Brain microvascular endothelial cell (primary cell): ENCODE measurements around the gene ICE2.

ENCODE experiments used
- DNase-seq: peaks from one replicate; pipeline ENCODE4 v3.0.0-alpha.2; 2020
- H3K27ac ChIP-seq: fragments of 250-450 bp; sonication (Bioruptor Pico); 2 replicates; pipeline ENCODE4 v1.5.1; 2020; ENCODE audit warnings: mild to moderate bottlenecking, moderate library complexity
- H3K27me3 ChIP-seq: fragments of 250-450 bp; sonication (Bioruptor Pico); replicated peaks from 2 replicates; pipeline ENCODE4 v1.5.1; 2020; ENCODE audit warnings: mild to moderate bottlenecking
- H3K36me3 ChIP-seq: fragments of 250-450 bp; sonication (Bioruptor Pico); replicated peaks from 2 replicates; pipeline ENCODE4 v1.5.1; 2020; ENCODE audit warnings: mild to moderate bottlenecking
- H3K4me3 ChIP-seq: 2 replicates; pipeline ENCODE4 v1.5.1; 2011; ENCODE audit warnings: low read depth, mild to moderate bottlenecking, control low read depth, low read length, moderate library complexity
- in situ Hi-C: cut with HindIII; loops from 2 replicates; pipeline ENCODE4 v1.10.0; 2017; ENCODE audit warnings: low sequenced_read_pairs, low pct_ligation_motif_present
- TF ChIP-seq, protein P1 (sequence below): IDR thresholded peaks from 2 replicates; pipeline ENCODE4 v1.5.1; 2011; ENCODE audit warnings: low read depth, mild to moderate bottlenecking, moderate library complexity, low read length, control low read depth, inconsistent platforms; ENCODE audit errors: missing control alignments

Gene ICE2

DNA sequence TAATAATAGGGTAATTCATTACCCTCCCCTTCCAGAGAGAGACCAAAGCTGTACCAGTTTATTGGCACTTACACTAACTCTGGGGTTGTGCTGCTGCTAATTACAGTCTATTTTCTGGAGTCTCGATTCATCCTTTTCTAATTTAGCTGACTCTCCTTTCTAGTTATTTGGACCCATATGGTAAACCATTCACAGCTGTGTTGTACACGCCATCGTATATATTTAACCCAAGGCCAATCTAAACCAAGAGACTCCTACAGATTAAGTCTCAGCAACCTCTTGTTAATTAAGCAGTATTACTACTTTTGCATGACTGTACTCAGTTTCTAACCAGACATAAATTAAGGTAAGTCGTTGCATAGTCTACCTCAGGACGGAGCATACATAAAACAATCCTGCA, 103.6 kb downstream of the ICE2 start:
- no peak for DNase-seq
- in situ Hi-C loops, result no loop called here
- Histone ChIP-seq H3K4me3 (no peak overlapping the region), H3K36me3 (peaks cover 87% of the 10 kb centered on the region), H3K27ac (peak overlapping the region; percentile 93), H3K27me3 (no peaks in the 10 kb centered on the region)
- TF ChIP-seq, protein P1, sequence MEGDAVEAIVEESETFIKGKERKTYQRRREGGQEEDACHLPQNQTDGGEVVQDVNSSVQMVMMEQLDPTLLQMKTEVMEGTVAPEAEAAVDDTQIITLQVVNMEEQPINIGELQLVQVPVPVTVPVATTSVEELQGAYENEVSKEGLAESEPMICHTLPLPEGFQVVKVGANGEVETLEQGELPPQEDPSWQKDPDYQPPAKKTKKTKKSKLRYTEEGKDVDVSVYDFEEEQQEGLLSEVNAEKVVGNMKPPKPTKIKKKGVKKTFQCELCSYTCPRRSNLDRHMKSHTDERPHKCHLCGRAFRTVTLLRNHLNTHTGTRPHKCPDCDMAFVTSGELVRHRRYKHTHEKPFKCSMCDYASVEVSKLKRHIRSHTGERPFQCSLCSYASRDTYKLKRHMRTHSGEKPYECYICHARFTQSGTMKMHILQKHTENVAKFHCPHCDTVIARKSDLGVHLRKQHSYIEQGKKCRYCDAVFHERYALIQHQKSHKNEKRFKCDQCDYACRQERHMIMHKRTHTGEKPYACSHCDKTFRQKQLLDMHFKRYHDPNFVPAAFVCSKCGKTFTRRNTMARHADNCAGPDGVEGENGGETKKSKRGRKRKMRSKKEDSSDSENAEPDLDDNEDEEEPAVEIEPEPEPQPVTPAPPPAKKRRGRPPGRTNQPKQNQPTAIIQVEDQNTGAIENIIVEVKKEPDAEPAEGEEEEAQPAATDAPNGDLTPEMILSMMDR, result no peak

DNA sequence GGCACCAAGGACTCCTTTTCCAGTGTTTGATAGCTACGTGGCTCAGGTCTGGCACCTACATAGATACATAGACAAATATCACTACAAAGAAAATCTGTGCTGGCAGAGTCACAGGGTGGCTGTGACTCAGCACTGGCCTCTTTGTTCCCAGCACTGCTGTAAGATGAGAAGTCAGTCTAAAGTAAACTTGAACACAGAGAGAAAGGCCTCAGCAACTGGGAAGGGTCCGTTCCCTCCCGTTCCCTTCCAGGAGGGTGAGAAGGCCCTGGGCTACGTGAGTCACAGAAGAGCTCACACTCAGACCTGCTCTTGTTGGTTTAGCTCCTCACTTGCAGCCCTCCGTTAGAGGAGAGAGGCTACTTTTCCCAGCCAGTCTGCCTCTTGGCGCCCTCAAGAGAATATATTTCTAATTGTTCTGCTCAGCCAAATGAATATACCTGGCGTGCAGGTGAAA, 104.3 kb downstream of the ICE2 start:
- peak; percentile 96 for DNase-seq
- Histone ChIP-seq H3K36me3 (peaks cover 90% of the 10 kb centered on the region), H3K27me3 (no peaks in the 10 kb centered on the region), H3K4me3 (no peak overlapping the region), H3K27ac (peak overlapping the region; percentile 93)
- TF ChIP-seq, protein P1, result no peak
- in situ Hi-C loops, result no loop called here

DNA sequence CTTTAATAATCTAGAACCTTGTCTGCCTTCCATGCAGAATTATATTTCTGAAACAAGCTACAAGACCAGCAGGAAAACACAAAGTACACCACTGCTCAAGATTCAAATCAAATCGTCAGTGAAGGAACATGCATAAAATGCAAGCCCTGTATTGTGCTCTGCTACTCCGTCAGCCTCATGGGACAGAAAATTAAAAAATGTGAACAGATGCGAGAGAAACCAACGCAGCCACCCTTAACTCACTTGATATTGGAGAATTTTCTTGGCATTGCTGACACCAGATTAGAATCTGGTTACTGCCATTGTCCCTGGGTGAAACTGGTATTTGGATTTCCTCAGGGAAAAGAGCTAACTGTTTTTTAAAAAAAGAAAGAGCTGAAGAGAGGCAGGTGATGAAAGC, 104.7 kb downstream of the ICE2 start:
- H3K27ac ChIP-seq, result peak overlapping the region; percentile 93
- DNase-seq, result no peak
- TF ChIP-seq, protein P1, result no peak
- H3K4me3 ChIP-seq, result no peak overlapping the region
- no peaks in the 10 kb centered on the region for H3K27me3 ChIP-seq
- in situ Hi-C loops, result no loop called here
- H3K36me3 ChIP-seq, result peaks cover 91% of the 10 kb centered on the region

DNA sequence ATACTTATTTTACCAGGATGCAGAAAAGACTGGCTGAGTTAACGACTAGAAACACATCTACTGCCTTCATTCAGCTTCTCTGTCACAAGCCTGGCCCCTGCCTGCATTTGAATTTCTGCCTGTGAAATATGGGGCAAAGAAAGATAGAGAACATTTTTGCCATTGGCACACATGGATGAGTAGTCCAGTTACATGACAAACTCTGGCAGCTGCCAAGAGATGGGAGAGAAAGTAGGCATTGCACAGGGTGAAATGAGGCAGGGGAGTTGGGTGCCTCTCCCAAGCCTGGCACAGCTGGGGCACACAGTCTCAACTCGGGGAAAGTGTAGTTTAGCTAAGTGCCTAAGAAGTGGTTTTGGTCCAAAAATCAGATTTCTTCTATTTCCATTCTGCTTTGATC, 105.2 kb downstream of the ICE2 start:
- TF ChIP-seq, protein P1, result no peak

DNA sequence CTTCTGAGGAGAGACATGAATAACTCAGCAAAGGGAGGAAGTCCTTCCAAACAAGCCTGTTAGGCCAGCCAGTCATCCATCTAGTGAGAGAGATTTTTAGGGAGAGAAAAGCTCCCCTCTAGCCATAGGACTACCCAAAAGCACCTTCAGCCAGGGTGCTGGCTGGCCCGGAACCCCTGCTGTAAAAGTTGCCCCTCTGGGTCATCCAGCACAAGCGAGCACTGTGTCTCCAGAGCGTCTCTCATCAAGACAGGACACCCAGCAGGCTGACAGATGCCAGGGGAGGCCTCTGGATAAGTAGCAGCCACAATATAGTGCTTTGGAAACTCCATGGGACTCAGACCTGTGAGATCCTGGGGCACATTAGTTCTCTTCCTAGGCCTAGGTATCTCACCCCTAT, 105.6 kb downstream of the ICE2 start:
- H3K4me3 ChIP-seq, result no peak overlapping the region
- H3K36me3 ChIP-seq, result peaks cover 91% of the 10 kb centered on the region
- H3K27me3 ChIP-seq, result no peaks in the 10 kb centered on the region
- H3K27ac ChIP-seq, result peak overlapping the region; percentile 93
- DNase-seq, result no peak
- TF ChIP-seq, protein P1, result no peak
- in situ Hi-C loops, result no loop called here

More for the DNA sequence above, 105.2 kb downstream of the ICE2 start:
- H3K27me3 ChIP-seq, result no peaks in the 10 kb centered on the region
- no peak for DNase-seq
- in situ Hi-C loops, result no loop called here
- no peak overlapping the region for H3K4me3 ChIP-seq
- H3K36me3 ChIP-seq, result peaks cover 91% of the 10 kb centered on the region
- H3K27ac ChIP-seq, result peak overlapping the region; percentile 93

DNA sequence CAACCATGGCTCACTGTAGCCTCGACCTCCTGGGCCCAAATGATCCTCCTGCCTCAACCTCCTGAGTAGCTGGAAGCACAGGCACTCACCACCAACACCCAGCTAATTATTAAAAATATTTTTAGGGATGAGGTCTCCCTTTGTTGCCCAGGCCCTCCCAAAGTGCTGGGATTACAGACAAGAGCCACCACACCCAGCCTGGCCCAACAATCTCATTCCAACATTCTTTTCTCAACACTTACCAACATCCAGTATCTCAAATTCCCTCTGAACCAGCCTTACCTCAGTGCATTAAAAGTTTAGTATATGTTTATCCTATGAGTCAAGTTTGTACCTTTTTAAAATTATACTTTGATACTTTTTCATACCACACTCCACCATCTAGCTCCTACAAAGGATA, 106.2 kb downstream of the ICE2 start:
- H3K4me3 ChIP-seq, result no peak overlapping the region
- no peak for DNase-seq
- TF ChIP-seq, protein P1, result no peak
- in situ Hi-C loops, result no loop called here
- no peaks in the 10 kb centered on the region for H3K27me3 ChIP-seq
- peak overlapping the region; percentile 93 for H3K27ac ChIP-seq
- H3K36me3 ChIP-seq, result peaks cover 87% of the 10 kb centered on the region
